GM19099 (cell line): Measurements from ENCODE around the gene SMURF1.

Source experiments
- POLR2A ChIP-seq: IDR thresholded peaks from 3 replicates; pipeline ENCODE4 v1.6.1; 2011; ENCODE audit warnings: low read depth; ENCODE audit not compliant: insufficient read length; ENCODE audit errors: extremely low read depth

Gene SMURF1

GRCh38 chr7:99143853-99144672 is at the start of gene SMURF1:
Gene SMURF1 (minus strand): TSS chr7:99144108. CDS start chr7:99143780, 328 bp downstream.
- TF ChIP-seq POLR2A: peak; percentile 88

GRCh38 chr7:99191869-99192596 is 48.1 kb upstream of the SMURF1 start:
- no peak for TF ChIP-seq POLR2A

GRCh38 chr7:99190359-99191009 is 46.6 kb upstream of the SMURF1 start:
- TF ChIP-seq POLR2A: no peak

GRCh38 chr7:99189222-99189621 is 45.3 kb upstream of the SMURF1 start:
- no peak for TF ChIP-seq POLR2A

- no peak for TF ChIP-seq POLR2A
Measured at GRCh38 chr7:99188221-99188620, 44.3 kb upstream of the SMURF1 start.

- no peak for TF ChIP-seq POLR2A
Measured at GRCh38 chr7:99184532-99185218, 40.8 kb upstream of the SMURF1 start.

GRCh38 chr7:99180067-99180650 is 36.3 kb upstream of the SMURF1 start:
- no peak for TF ChIP-seq POLR2A

- no peak for TF ChIP-seq POLR2A
Measured at GRCh38 chr7:99177165-99177564, 33.3 kb upstream of the SMURF1 start.

GRCh38 chr7:99173787-99174186 is 29.9 kb upstream of the SMURF1 start:
- no peak for TF ChIP-seq POLR2A

- no peak for TF ChIP-seq POLR2A
Measured at GRCh38 chr7:99171731-99172130, 27.8 kb upstream of the SMURF1 start.

- no peak for TF ChIP-seq POLR2A
Measured at GRCh38 chr7:99170730-99171074, 26.8 kb upstream of the SMURF1 start.

GRCh38 chr7:99170065-99170729 is 26.3 kb upstream of the SMURF1 start:
- TF ChIP-seq POLR2A: no peak

- no peak for TF ChIP-seq POLR2A
Measured at GRCh38 chr7:99167072-99167471, 23.2 kb upstream of the SMURF1 start.

- TF ChIP-seq POLR2A: no peak
Measured at GRCh38 chr7:99165816-99166215, 21.9 kb upstream of the SMURF1 start.
